GM18870 (cell line): ENCODE measurements around the gene SLC12A8.

Experiments used
- ATAC-seq: cut with Tn5 transposase; IDR thresholded peaks from one replicate; pipeline ENCODE4 v1.9.1; 2021; ENCODE audit warnings: moderate library complexity; ENCODE audit not compliant: unreplicated experiment

Gene SLC12A8

DNA sequence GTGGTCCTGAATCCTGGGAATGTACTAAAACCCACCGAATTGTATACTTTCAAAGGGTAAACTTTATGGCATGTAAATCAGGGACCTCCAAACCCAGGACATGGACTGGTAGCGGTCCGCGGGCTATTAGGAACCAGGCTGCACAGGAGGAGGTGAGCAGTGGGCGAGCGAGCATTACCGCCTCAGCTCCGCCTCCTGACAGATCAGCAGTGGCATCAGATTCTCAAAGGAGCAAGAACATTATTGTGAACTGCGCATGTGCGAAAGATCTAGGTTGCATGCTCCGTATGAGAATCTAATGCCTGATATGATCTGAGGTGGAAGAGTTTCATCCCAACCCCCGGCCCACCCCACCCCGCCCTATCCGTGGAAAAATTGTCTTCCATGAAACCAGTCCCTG is 178.9 kb downstream of the SLC12A8 start:
- no peak for ATAC-seq

GRCh38 chr3:125033135-125033534 is 179.4 kb downstream of the SLC12A8 start:
- no peak for ATAC-seq

GRCh38 chr3:125032683-125033082 is 179.9 kb downstream of the SLC12A8 start:
- no peak for ATAC-seq
